Measurements from ENCODE around the gene ANKRD35. TPM values are rescaled to one million over a fixed set of nuclear protein-coding genes. Genes with fewer than 3 reads are reported as not detected.

The ANKRD35 gene, protein sequence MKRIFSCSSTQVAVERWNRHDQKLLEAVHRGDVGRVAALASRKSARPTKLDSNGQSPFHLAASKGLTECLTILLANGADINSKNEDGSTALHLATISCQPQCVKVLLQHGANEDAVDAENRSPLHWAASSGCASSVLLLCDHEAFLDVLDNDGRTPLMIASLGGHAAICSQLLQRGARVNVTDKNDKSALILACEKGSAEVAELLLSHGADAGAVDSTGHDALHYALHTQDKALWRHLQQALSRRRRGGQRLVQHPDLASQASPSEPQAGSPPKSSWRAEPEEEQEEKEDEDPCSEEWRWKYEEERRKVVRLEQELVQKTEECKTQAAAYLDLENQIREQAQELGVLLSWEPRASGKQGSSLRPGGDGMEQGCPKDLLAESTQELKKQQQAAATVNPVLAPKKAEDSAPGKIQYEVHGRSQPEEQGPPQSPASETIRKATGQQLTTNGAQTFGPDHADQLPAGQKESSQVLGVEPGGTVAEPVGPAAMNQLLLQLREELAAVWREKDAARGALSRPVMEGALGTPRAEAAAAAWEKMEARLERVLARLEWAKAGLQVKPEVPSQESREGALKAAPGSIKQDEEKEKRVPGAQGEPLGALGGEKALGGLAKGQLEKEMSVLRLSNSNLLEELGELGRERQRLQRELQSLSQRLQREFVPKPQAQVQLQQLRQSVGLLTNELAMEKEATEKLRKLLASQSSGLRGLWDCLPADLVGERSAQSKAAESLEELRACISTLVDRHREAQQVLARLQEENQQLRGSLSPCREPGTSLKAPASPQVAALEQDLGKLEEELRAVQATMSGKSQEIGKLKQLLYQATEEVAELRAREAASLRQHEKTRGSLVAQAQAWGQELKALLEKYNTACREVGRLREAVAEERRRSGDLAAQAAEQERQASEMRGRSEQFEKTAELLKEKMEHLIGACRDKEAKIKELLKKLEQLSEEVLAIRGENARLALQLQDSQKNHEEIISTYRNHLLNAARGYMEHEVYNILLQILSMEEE
- total RNA-seq, result 2.0 and 7.9 TPM in 2 replicates

DNA sequence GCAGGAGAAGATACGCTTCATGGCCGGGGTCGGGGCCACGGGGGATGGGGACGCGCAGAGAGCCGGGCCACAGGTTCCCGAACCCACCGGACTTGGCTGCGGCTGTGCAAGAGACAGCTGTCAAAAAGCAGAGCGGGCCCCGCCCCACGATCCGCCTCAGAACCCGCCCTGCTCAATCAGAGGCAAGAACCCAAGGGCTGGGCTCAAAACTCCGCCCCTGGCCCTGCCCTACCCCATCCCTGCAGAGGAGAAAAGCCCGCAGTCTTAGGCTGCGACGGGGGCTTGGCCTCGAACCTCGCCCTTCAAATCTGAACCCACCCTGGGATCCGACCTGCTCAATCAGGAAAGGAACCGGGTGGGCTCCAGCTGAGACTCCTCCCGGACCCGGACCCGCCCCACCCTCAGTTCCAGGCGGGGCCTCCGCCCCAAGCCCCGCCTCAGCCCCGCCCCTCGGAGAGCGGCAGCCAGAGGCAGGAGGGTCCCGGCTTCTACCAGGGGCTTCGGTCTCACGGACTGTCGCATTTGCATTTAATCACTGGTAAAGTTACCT is at the start of gene ANKRD35:
TSS of gene ANKRD35 (minus strand) at position 129 of the 550 bp plus-strand sequence. CDS start at position 21, 108 bp downstream.

DNA sequence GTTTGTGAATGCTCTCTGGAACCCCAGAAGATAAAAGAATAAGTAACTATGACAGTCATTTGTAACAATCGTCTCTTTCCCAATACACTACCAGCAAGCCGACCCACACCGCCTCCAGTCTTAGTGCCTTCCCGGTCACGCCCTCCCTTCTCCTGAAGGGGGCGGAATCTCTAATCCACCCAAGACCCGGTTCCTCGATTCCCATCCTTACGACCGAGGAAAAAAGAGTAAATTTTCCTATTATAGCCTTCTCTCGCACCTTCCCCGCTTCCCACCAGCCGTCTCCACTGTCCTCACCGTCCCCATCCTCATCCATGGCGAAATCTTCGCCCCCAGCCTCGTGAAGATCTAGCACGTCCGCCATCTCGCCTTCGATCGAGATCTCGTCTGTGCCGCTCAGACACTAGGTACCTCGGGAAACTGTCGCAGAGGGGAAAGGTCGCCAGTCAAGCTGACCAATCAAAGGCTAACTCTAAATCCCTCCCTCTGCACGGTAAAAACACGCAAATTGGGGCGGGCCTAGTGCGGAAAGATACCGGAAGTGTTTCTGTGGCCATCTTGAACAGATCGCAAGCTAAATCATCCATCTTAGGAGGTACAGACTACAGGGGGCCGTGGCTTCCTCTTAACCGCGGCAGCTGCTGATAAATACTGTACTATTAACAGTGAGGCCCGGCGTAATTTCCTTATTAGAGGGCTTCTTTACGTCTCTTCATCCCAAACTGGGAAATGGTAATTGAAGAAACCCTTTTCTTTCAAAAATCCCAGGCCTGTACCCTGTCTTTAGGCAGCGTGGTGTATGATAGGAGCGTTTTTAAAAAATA is 41.6 kb upstream of the ANKRD35 start, which contains the start of gene RBM8A:
TSS of gene RBM8A (minus strand) at position 422 of the 824 bp plus-strand sequence. CDS start at position 364, 58 bp downstream.

DNA sequence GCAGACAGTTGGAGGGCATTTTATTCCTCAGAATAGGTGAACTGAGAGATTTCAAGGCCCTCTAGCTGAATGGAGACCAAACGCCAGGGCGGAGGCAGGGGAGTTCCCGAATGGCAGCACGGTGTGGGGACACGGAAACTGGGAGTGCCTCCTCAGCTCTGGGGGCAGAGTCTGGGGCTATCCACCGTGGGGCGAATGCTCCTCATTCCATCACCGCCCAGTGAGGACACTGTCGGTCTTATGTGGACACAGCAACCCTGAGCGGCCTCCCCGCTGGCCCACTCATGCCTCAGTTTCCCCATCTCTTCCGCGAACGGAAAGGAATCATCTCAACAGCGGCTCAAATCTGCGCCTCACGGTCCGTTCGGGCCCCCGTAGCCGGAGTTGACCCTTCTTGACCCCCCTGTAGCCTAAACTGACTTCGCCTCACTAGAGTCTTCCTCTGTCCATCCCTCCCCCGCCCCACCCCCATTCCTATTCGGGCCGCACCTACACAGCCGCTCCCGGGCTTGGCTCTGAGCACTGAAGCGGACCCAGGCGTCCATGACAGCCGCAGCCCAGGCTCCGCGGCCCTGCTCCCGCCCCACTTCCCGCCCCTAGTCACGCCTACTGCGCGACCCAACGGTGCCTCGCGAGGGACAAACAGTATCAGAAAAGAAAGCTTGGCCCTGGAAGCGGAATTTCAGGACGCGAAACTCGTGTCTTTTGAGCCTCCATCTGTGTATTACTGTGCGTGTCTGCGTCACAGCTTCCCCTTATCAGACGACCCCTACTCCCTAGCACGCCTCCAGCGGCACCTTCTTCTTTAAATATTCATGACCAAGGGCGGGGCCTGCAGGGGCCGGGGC is 32.7 kb upstream of the ANKRD35 start, which contains the start of gene PEX11B:
TSS of gene PEX11B (minus strand) at position 574 of the 848 bp plus-strand sequence. CDS start at position 545, 29 bp downstream.

DNA sequence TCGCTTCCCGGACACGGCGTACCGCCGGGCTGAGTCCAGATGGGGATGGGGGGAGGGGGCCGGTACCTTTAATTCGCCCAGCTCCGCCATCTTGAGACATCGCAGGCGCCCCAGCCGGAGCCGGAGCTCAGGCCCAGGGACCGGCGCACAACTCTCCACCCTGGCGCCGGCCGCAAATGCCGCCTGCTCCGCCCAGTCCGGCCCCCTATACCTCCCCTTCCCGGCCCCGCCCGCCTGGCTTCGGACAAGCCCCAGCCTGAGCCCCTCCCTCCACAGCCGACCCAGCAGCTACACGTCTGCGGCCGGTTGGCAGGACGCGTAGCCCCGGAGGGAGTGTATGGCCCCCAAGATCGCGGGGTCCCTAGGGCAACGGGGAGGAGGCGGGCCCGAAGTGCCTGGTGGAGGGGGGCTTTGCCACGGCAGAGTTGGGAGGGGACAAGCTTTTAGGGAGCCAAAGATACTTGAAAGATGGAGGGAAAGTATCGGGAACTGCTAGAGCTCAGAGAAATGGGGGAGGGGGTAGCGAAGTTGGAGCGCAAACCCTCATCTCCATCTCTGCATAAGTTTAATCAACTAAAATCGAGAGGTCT is 26.7 kb downstream of the ANKRD35 start, which contains the start of gene PIAS3:
TSS of gene PIAS3 (minus strand) at position 181 of the 590 bp plus-strand sequence. CDS start at position 90, 91 bp downstream.

DNA sequence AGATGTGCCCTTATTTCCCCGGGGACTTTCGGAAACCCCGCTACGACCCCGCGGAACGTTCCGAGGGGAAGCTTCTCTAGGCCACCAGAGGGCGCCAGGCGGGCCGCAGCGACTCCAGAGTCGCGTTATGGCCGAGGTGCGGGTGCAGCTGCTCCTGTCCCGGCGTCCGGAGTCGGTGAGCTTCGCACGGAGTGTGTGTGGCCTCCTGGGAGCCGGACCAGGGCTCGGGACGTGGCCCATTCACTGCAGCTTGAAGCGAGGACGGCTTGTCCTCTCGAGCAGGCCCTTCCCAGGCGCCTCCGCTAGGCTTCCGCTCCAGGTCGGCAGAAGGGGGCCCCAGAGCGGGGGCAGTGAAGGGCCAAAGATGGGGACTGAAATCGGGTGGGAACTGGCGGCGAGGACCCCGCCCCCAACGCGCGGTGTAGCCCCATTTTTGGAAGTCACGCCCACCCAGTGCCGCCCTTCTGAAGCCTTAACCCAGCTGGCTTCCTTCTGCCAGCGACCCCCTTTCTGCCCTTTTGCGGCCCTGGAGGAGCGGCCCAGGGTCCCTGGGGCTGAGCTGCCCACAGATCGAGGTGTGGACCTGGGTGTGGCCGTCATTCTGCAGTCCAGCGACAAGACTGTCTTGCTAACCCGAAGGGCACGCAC is 40.0 kb downstream of the ANKRD35 start, which contains the start of gene NUDT17:
TSS of gene NUDT17 (plus strand) at position 117 of the 648 bp plus-strand sequence. CDS start at position 128, 11 bp downstream.

DNA sequence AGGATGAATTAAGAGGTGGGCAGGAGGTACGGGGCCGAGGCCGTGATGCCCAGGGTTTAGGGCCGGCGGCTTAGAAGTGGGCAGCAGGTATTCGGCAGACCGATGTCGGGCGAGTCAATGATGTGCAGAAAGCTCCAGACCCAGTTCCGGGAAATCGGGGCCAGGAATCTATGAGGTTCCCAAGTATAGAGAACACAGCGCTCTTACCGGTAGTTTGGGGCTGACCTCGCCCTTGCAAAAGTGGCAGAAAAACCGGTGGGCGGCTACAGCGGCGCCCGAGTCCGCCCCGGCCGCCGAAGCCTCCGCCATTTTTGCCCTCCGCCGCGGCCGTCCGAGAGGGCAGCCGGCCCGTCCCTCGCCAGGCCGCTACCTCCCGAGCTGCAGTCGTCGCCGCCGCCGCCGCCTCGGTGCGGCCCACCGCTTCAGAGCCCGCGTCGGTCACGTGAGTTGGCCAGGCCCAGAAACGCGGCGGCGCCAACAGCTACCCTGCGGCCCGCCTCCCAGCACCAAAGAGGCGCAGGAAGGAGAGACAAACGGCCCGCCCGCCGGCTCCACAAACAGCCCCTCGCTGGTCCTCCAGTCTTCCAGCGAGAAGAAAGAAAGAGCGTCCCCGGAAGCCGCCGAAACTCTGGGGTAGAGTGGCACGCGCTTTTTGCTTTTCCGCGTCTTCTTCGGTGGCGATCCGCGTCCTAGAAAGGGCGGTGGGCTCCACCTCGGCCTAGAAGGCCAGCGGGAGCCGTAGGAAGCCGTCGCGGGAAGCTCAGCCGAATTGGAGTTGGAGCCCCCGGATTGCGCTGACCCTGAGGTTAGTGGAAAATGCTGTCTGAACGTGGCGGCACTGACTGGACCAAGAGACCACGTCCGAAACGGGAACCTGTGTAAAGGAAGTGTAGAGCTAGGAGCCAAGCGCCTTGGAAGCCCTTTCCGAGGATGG is 61.8 kb downstream of the ANKRD35 start, which contains the start of the genes POLR3C and RNF115:
TSS of gene POLR3C (plus strand) at position 636 of the 934 bp plus-strand sequence. CDS start 1,577 bp downstream, outside the sequence.
TSS of gene RNF115 (minus strand) at position 531 of the 934 bp plus-strand sequence. CDS start at position 309, 222 bp downstream.

Small RNAs within 50 kb of the gene (small RNA-seq; reads per million reads assigned to genes)
- not detected for gene MIR6736

Other genes with a start within 250 kb of the ANKRD35 start
- gene PDZK1, start 178.5 kb downstream of the ANKRD35 start, total RNA-seq, result 190 and 204 TPM in 2 replicates
- gene CD160, start 166.4 kb downstream of the ANKRD35 start, total RNA-seq, result under 0.01 TPM in 1 of 2 replicates, not detected in the other
- 10.5 and 11.8 TPM in 2 replicates for gene RNF115, start 61.8 kb downstream of the ANKRD35 start, total RNA-seq
- 36.2 and 41.6 TPM in 2 replicates for gene POLR3C, start 61.7 kb downstream of the ANKRD35 start, total RNA-seq
- gene NUDT17, start 40.2 kb downstream of the ANKRD35 start, total RNA-seq, result 2.7 and 3.0 TPM in 2 replicates
- gene PIAS3, start 26.8 kb downstream of the ANKRD35 start, total RNA-seq, result 35.4 and 41.2 TPM in 2 replicates
- 0.33 and 0.79 TPM in 2 replicates for gene ITGA10, start 24.2 kb upstream of the ANKRD35 start, total RNA-seq
- gene PEX11B, start 32.9 kb upstream of the ANKRD35 start, total RNA-seq, result 29.1 and 30.7 TPM in 2 replicates
- gene RBM8A, start 41.6 kb upstream of the ANKRD35 start, total RNA-seq, result 46.7 and 84.0 TPM in 2 replicates
- gene LIX1L, start 72.2 kb upstream of the ANKRD35 start, total RNA-seq, result 7.9 and 12.5 TPM in 2 replicates
- 0.22 and 0.39 TPM in 2 replicates for gene ANKRD34A, start 78.7 kb upstream of the ANKRD35 start, total RNA-seq
- 5.5 and 6.8 TPM in 2 replicates for gene POLR3GL, start 78.8 kb upstream of the ANKRD35 start, total RNA-seq
- gene TXNIP, start 110.7 kb upstream of the ANKRD35 start, total RNA-seq, result 161 and 941 TPM in 2 replicates
- gene HJV, start 135.9 kb upstream of the ANKRD35 start, total RNA-seq, result not detected in 2 replicates

Measured in placental epithelial cell (primary cell).